H1 (cell line): ENCODE data around the gene MYO9A. TPM values are rescaled to one million over a fixed set of nuclear protein-coding genes. Genes with fewer than 3 reads are reported as not detected.

ENCODE experiments used
- BCL11A ChIP-seq, 2 experiments: IDR thresholded peaks; one replicate each; pipeline ENCODE4 v1.6.1; 2011; ENCODE audit warnings: low read depth in 2 of 2, low read length in 2 of 2, mild to moderate bottlenecking in 2 of 2
- CBX5 ChIP-seq: fragments of 300-800, 300-1000 bp; sonication (generic); IDR thresholded peaks from 2 replicates; pipeline ENCODE4 v1.7.1; 2016; ENCODE audit warnings: antibody characterized with exemption, low read length, low read depth
- CHD1 ChIP-seq: IDR thresholded peaks from 2 replicates; pipeline ENCODE4 v1.6.1; 2012; ENCODE audit warnings: low read depth, low read length, improper control_type of control experiment
- CREB1 ChIP-seq: IDR thresholded peaks from 2 replicates; pipeline ENCODE4 v1.6.1; 2012; ENCODE audit warnings: inconsistent platforms
- CTCF ChIP-seq, 3 experiments: IDR thresholded peaks; 1 replicate in 2 of 3; 2 replicates in 1 of 3; pipeline versions ENCODE4 v1.5.1 to v1.6.1; 2011; ENCODE audit warnings: low read length in 3 of 3, mild to moderate bottlenecking in 3 of 3, inconsistent platforms in 2 of 3, low read depth in 1 of 3, moderate library complexity in 1 of 3; ENCODE audit not compliant: insufficient read depth in 1 of 3; ENCODE audit errors: control extremely low read depth in 1 of 3
- EGR1 ChIP-seq: IDR thresholded peaks from 2 replicates; pipeline ENCODE4 v1.6.1; 2011; ENCODE audit warnings: low read depth, low read length, borderline replicate concordance
- KDM1A ChIP-seq: fragments of 200-600, 300-600 bp; sonication (generic); IDR thresholded peaks from 2 replicates; pipeline ENCODE4 v1.7.1; 2016; ENCODE audit warnings: mild to moderate bottlenecking, low read length, borderline replicate concordance
- NRF1 ChIP-seq: IDR thresholded peaks from 2 replicates; pipeline ENCODE4 v1.6.1; 2011; ENCODE audit warnings: mild to moderate bottlenecking, low read depth, low read length, improper control_type of control experiment
- RFX5 ChIP-seq: IDR thresholded peaks from 2 replicates; pipeline ENCODE4 v1.6.1; 2011; ENCODE audit warnings: low read depth, low read length, improper control_type of control experiment, borderline replicate concordance
- SIN3A ChIP-seq, 2 experiments: IDR thresholded peaks in 1 of 2; conservative IDR thresholded peaks in 1 of 2; 2 replicates each; pipeline ENCODE4 v1.6.1; 2011 to 2012; ENCODE audit warnings: low read length in 2 of 2, improper control_type of control experiment in 1 of 2, low read depth in 1 of 2, mild to moderate bottlenecking in 1 of 2
- SIRT6 ChIP-seq: IDR thresholded peaks from one replicate; pipeline ENCODE4 v1.7.1; 2012; ENCODE audit warnings: low read length, inconsistent platforms
- polyA plus RNA-seq, 7 experiments: library from polyadenylated mRNA; depleted of rRNA in 3 of 7; stranded (reverse) in 5 of 7; unstranded in 2 of 7; fragments of >200 nt in 5 of 7; fragments of 200-250 nt in 2 of 7; gene quantifications; 1 replicate in 5 of 7; 2 replicates in 1 of 7; 4 replicates in 1 of 7; pipeline versions ENCODE4 v1.2.1 to v1.2.3, GENCODE V29; 2011 to 2013; ENCODE audit warnings: missing spikeins in 2 of 7, mixed read lengths in 2 of 7
- total RNA-seq: library from RNA; stranded (reverse); fragmentation: NEBNext Ultra II Directional; extraction: Animal tissue kit (Norgen Biotek cat#: 25700); gene quantifications from 2 replicates; pipeline ENCODE4 v1.2.1, GENCODE V29; 2021

Gene MYO9A
- total and polyA plus RNA-seq, 2 of the 8 experiments (the other 6 are each of a cell fraction or from before 2014, with no cell fraction given), result 3.9 to 26.0 TPM

GRCh38 chr15:72155003-72155621 lies 37.2 kb upstream of the MYO9A start (continued):
- TF ChIP-seq CTCF (IDR thresholded peaks at IDR 0.05; ENCODE audit: control extremely low read depth in 1 of 3, insufficient read depth in 1 of 3, low read depth in 1 of 3, low read length in 3 of 3), result no peak
- no peak for TF ChIP-seq RFX5
- TF ChIP-seq SIN3A (conservative IDR thresholded peaks at IDR 0.05 in 1 of 2, IDR thresholded peaks at IDR 0.05 in 1 of 2; ENCODE audit: low read depth in 1 of 2, low read length in 2 of 2), result no peak
- TF ChIP-seq CBX5, result no peak
- TF ChIP-seq NRF1, result no peak
- no peak for TF ChIP-seq EGR1
- TF ChIP-seq BCL11A (IDR thresholded peaks at IDR 0.05; ENCODE audit: low read depth in 2 of 2, low read length in 2 of 2), result no peak
- TF ChIP-seq KDM1A, result no peak
- no peak for TF ChIP-seq SIRT6
- TF ChIP-seq CHD1, result no peak
- TF ChIP-seq CREB1, result no peak
